ENCODE data around the gene MCAT.

MCAT gene

GRCh38 chr22:43172191-43172590 is 29.0 kb upstream of the MCAT start:
- no peak for DNase-seq

- DNase-seq, result no peak
Observed at GRCh38 chr22:43171607-43172006, 28.4 kb upstream of the MCAT start.

GRCh38 chr22:43171019-43171491 is 27.9 kb upstream of the MCAT start:
- DNase-seq, result no peak

- DNase-seq, result no peak
Observed at GRCh38 chr22:43170131-43170480, 26.9 kb upstream of the MCAT start.

- DNase-seq, result no peak
Observed at GRCh38 chr22:43169310-43170130, 26.3 kb upstream of the MCAT start.

- peak; percentile 54 for DNase-seq
Observed at GRCh38 chr22:43168471-43169309, 25.5 kb upstream of the MCAT start.

GRCh38 chr22:43167001-43167589 is 23.9 kb upstream of the MCAT start:
- DNase-seq, result no peak

- DNase-seq, result no peak
Observed at GRCh38 chr22:43166132-43166930, 23.1 kb upstream of the MCAT start.

- no peak for DNase-seq
Observed at GRCh38 chr22:43164636-43165035, 21.4 kb upstream of the MCAT start.

- DNase-seq, result no peak
Observed at GRCh38 chr22:43163241-43163795, 20.1 kb upstream of the MCAT start.

GRCh38 chr22:43162412-43163150 is 19.4 kb upstream of the MCAT start:
- no peak for DNase-seq

GRCh38 chr22:43160497-43161126 is 17.4 kb upstream of the MCAT start:
- no peak for DNase-seq

GRCh38 chr22:43159484-43160178 is 16.4 kb upstream of the MCAT start:
- no peak for DNase-seq

GRCh38 chr22:43158778-43159483 is 15.7 kb upstream of the MCAT start:
- DNase-seq, result no peak

GRCh38 chr22:43157874-43158546 is 14.8 kb upstream of the MCAT start:
- no peak for DNase-seq

- DNase-seq, result no peak
Observed at GRCh38 chr22:43156413-43156812, 13.2 kb upstream of the MCAT start.

- DNase-seq, result no peak
Observed at GRCh38 chr22:43155789-43156188, 12.6 kb upstream of the MCAT start.

GRCh38 chr22:43154887-43155536 is 11.8 kb upstream of the MCAT start:
- no peak for DNase-seq

GRCh38 chr22:43153899-43154298 is 10.7 kb upstream of the MCAT start:
- no peak for DNase-seq
